Renal pelvis (tissue), 12 donors: ENCODE measurements around the gene CHCHD1. TPM values are rescaled to one million over a fixed set of nuclear protein-coding genes. Genes with fewer than 3 reads are reported as not detected.
"Not testable (repeated sequence)": the region's sequence is repeated elsewhere in the genome, so short reads cannot be mapped to it uniquely, and the experiment has no call there.

Experiments
- DNase-seq: peaks from one replicate; pipeline ENCODE4 v3.0.0-alpha.2; 2013
- long read RNA-seq, 16 experiments: transcript quantifications; one replicate each; lab custom pipeline, GENCODE V29; 2026
- polyA plus RNA-seq, 3 donors: library from polyadenylated mRNA; unstranded; fragments of 120-200 nt; gene quantifications; one replicate each; pipeline ENCODE4 v1.2.1, GENCODE V29; 2013; ENCODE audit not compliant: insufficient read length in 3 of 3

The CHCHD1 gene
- polyA plus RNA-seq: 10 to 100 TPM; 50.0 to 55.2 (median 54.5) TPM
- long read RNA-seq, donor 1, transcript CHCHD1-201 (3 exons, 835 nt): major isoform, 56 of 126 reads
- long read RNA-seq, donor 1, partial matches to known transcripts: 69 of 126 reads
- long read RNA-seq, donor 1, other reads (novel, unspliced or antisense): 0 of 126 reads
- long read RNA-seq, donor 2, transcript CHCHD1-201 (3 exons, 835 nt): major isoform, 59 of 120 reads
- long read RNA-seq, donor 2, partial matches to known transcripts: 59 of 120 reads
- long read RNA-seq, donor 2, other reads (novel, unspliced or antisense): 0 of 120 reads
- long read RNA-seq, donor 3, transcript CHCHD1-201 (3 exons, 835 nt): major isoform, 46 of 111 reads
- long read RNA-seq, donor 3, partial matches to known transcripts: 64 of 111 reads
- long read RNA-seq, donor 3, other reads (novel, unspliced or antisense): 0 of 111 reads
- long read RNA-seq, donor 4, transcript CHCHD1-201 (3 exons, 835 nt): major isoform, 76 of 132 reads
- long read RNA-seq, donor 4, partial matches to known transcripts: 54 of 132 reads
- long read RNA-seq, donor 4, other reads (novel, unspliced or antisense): 0 of 132 reads
- long read RNA-seq, donor 5, transcript CHCHD1-201 (3 exons, 835 nt): major isoform, 36 of 60 reads
- long read RNA-seq, donor 5, partial matches to known transcripts: 20 of 60 reads
- long read RNA-seq, donor 5, other reads (novel, unspliced or antisense): 0 of 60 reads
- long read RNA-seq, donor 6, transcript CHCHD1-201 (3 exons, 835 nt): major isoform, 50 of 106 reads
- long read RNA-seq, donor 6, partial matches to known transcripts: 56 of 106 reads
- long read RNA-seq, donor 6, other reads (novel, unspliced or antisense): 0 of 106 reads
- long read RNA-seq, donor 7, transcript CHCHD1-201 (3 exons, 835 nt): major isoform, 54 of 117 reads
- long read RNA-seq, donor 7, transcript CHCHD1-202 (2 exons, 1,202 nt): minor isoform, 5 of 117 reads
- long read RNA-seq, donor 7, partial matches to known transcripts: 58 of 117 reads
- long read RNA-seq, donor 7, other reads (novel, unspliced or antisense): 0 of 117 reads
- long read RNA-seq, donor 8, transcript CHCHD1-201 (3 exons, 835 nt): major isoform, 23 of 49 reads
- long read RNA-seq, donor 8, partial matches to known transcripts: 25 of 49 reads
- long read RNA-seq, donor 8, other reads (novel, unspliced or antisense): 0 of 49 reads
- long read RNA-seq, donor 9, transcript CHCHD1-201 (3 exons, 835 nt): major isoform, 56 of 122 reads
- long read RNA-seq, donor 9, partial matches to known transcripts: 62 of 122 reads
- long read RNA-seq, donor 9, other reads (novel, unspliced or antisense): 0 of 122 reads
- long read RNA-seq, donor 10, transcript CHCHD1-201 (3 exons, 835 nt): major isoform, 47 of 86 reads
- long read RNA-seq, donor 10, partial matches to known transcripts: 37 of 86 reads
- long read RNA-seq, donor 10, other reads (novel, unspliced or antisense): 0 of 86 reads
- long read RNA-seq, donor 11, transcript CHCHD1-201 (3 exons, 835 nt): major isoform, 37 of 70 reads
- long read RNA-seq, donor 11, partial matches to known transcripts: 32 of 70 reads
- long read RNA-seq, donor 11, other reads (novel, unspliced or antisense): 0 of 70 reads
- long read RNA-seq, donor 12, transcript CHCHD1-201 (3 exons, 835 nt): major isoform, 70 of 121 reads
- long read RNA-seq, donor 12, partial matches to known transcripts: 50 of 121 reads
- long read RNA-seq, donor 12, other reads (novel, unspliced or antisense): 0 of 121 reads
- long read RNA-seq, donor 13, transcript CHCHD1-201 (3 exons, 835 nt): major isoform, 28 of 64 reads
- long read RNA-seq, donor 13, partial matches to known transcripts: 33 of 64 reads
- long read RNA-seq, donor 13, other reads (novel, unspliced or antisense): 0 of 64 reads
- long read RNA-seq, donor 14: 0 reads
- long read RNA-seq, donor 15, transcript CHCHD1-201 (3 exons, 835 nt): major isoform, 65 of 118 reads
- long read RNA-seq, donor 15, partial matches to known transcripts: 52 of 118 reads
- long read RNA-seq, donor 15, other reads (novel, unspliced or antisense): 0 of 118 reads
- long read RNA-seq, donor 16, transcript CHCHD1-201 (3 exons, 835 nt): major isoform, 56 of 130 reads
- long read RNA-seq, donor 16, partial matches to known transcripts: 70 of 130 reads
- long read RNA-seq, donor 16, other reads (novel, unspliced or antisense): 0 of 130 reads

GRCh38 chr10:73781879-73782748 is at the start of gene CHCHD1:
Gene CHCHD1, plus strand, starts transcription at chr10:73782048. Its CDS starts 28 bp downstream, at chr10:73782076.
- peak; percentile 91 for DNase-seq

GRCh38 chr10:73732426-73732825 is 49.4 kb upstream of the CHCHD1 start:
- DNase-seq: no peak

- DNase-seq: no peak
Observed at GRCh38 chr10:73732931-73733623, 48.8 kb upstream of the CHCHD1 start.

- no peak for DNase-seq
Observed at GRCh38 chr10:73734028-73734720, 47.7 kb upstream of the CHCHD1 start.

- DNase-seq: no peak
Observed at GRCh38 chr10:73734796-73735305, 47.0 kb upstream of the CHCHD1 start.

GRCh38 chr10:73740501-73741254 is 41.2 kb upstream of the CHCHD1 start:
- not testable (repeated sequence) for DNase-seq

- DNase-seq: no peak
Observed at GRCh38 chr10:73742454-73742734, 39.5 kb upstream of the CHCHD1 start.

GRCh38 chr10:73743327-73743904 is 38.4 kb upstream of the CHCHD1 start:
- DNase-seq: no peak

GRCh38 chr10:73743905-73744663 is 37.8 kb upstream of the CHCHD1 start, which contains the start of gene SEC24C:
Gene SEC24C, plus strand, starts transcription at chr10:73744372. Its CDS starts 2,461 bp downstream, at chr10:73746833.
- peak; percentile 97 for DNase-seq

- DNase-seq: peak; percentile 75
Observed at GRCh38 chr10:73744664-73744975, 37.2 kb upstream of the CHCHD1 start.

- DNase-seq: no peak
Observed at GRCh38 chr10:73746721-73747120, 35.1 kb upstream of the CHCHD1 start.

- DNase-seq: no peak
Observed at GRCh38 chr10:73750819-73751218, 31.0 kb upstream of the CHCHD1 start.

GRCh38 chr10:73756183-73756582 is 25.7 kb upstream of the CHCHD1 start:
- no peak for DNase-seq

- DNase-seq: no peak
Observed at GRCh38 chr10:73758704-73759511, 22.9 kb upstream of the CHCHD1 start.
